HepG2 (cell line): Measurements from ENCODE around the gene MXRA7. TPM values are rescaled to one million over a fixed set of nuclear protein-coding genes. Genes with fewer than 3 reads are reported as not detected.
A peak's percentile ranks its signal among the peaks of the same experiment; 100 is the strongest.

ENCODE experiments used
- ARNT2 ChIP-seq: sonication (generic); formaldehyde crosslinking; IDR thresholded peaks from 2 replicates; pipeline ENCODE4 v1.8.0; 2022; ENCODE audit warnings: mild to moderate bottlenecking, low read depth, missing genetic modification reagents, moderate library complexity
- ATF6 ChIP-seq: sonication (generic); formaldehyde crosslinking; conservative IDR thresholded peaks from 2 replicates; pipeline ENCODE4 v1.4.0; 2020; ENCODE audit warnings: missing genetic modification reagents
- EED ChIP-seq: sonication (generic); formaldehyde crosslinking; IDR thresholded peaks from 2 replicates; pipeline ENCODE4 v1.5.0; 2020; ENCODE audit warnings: mild to moderate bottlenecking, missing genetic modification reagents
- GPBP1L1 ChIP-seq: sonication (generic); formaldehyde crosslinking; IDR thresholded peaks from 2 replicates; pipeline ENCODE4 v1.5.0; 2020; ENCODE audit warnings: mild to moderate bottlenecking, missing genetic modification reagents
- HNRNPLL ChIP-seq: fragments of 200-400 bp; formaldehyde crosslinking; IDR thresholded peaks from 2 replicates; pipeline ENCODE4 v1.6.1; 2017; ENCODE audit warnings: mild to moderate bottlenecking, low read depth, low read length; ENCODE audit not compliant: poor library complexity, severe bottlenecking
- MATR3 ChIP-seq: sonication (generic); formaldehyde crosslinking; IDR thresholded peaks from 2 replicates; pipeline ENCODE4 v1.4.0; 2020; ENCODE audit warnings: missing genetic modification reagents
- MLXIP ChIP-seq: sonication (generic); formaldehyde crosslinking; IDR thresholded peaks from 2 replicates; pipeline ENCODE4 v1.9.0; 2021; ENCODE audit warnings: missing genetic modification reagents, borderline replicate concordance
- NAIF1 ChIP-seq: sonication (generic); formaldehyde crosslinking; IDR thresholded peaks from 2 replicates; pipeline ENCODE4 v1.5.0; 2020; ENCODE audit warnings: mild to moderate bottlenecking, missing genetic modification reagents, borderline replicate concordance
- NCOA1 ChIP-seq: sonication (generic); formaldehyde crosslinking; IDR thresholded peaks from 2 replicates; pipeline ENCODE4 v1.9.0; 2021; ENCODE audit warnings: missing genetic modification reagents
- NCOR1 ChIP-seq: fragments of 200-600 bp; sonication (generic); IDR thresholded peaks from 2 replicates; pipeline ENCODE4 v1.7.0; 2017; ENCODE audit warnings: antibody characterized with exemption, low read length, borderline replicate concordance
- PRPF4 ChIP-seq: fragments of 200-400 bp; formaldehyde crosslinking; IDR thresholded peaks from 2 replicates; pipeline ENCODE4 v1.6.1; 2016; ENCODE audit warnings: low read length, low read depth; ENCODE audit not compliant: poor library complexity, severe bottlenecking
- PTBP1 ChIP-seq: fragments of 200-400 bp; formaldehyde crosslinking; IDR thresholded peaks from 2 replicates; pipeline ENCODE4 v1.6.1; 2018; ENCODE audit warnings: low read length, low read depth; ENCODE audit not compliant: poor library complexity, severe bottlenecking
- RBM22 ChIP-seq: fragments of 200-400 bp; formaldehyde crosslinking; optimal IDR thresholded peaks from 2 replicates; pipeline ENCODE3; 2017; ENCODE audit warnings: mild to moderate bottlenecking, low read length, moderate library complexity
- TEAD2 ChIP-seq: sonication (generic); formaldehyde crosslinking; IDR thresholded peaks from 2 replicates; pipeline ENCODE4 v1.9.0; 2021; ENCODE audit warnings: missing genetic modification reagents
- ZFX ChIP-seq: sonication (generic); formaldehyde crosslinking; IDR thresholded peaks from 2 replicates; pipeline ENCODE4 v1.4.0; 2020; ENCODE audit warnings: mild to moderate bottlenecking, low read depth, missing genetic modification reagents, moderate library complexity
- ZKSCAN1 ChIP-seq: fragments of 150-350 bp; IDR thresholded peaks from 2 replicates; pipeline ENCODE4 v1.6.1; 2014; ENCODE audit warnings: low read length
- ZMAT3 ChIP-seq: sonication (generic); formaldehyde crosslinking; conservative IDR thresholded peaks from 2 replicates; pipeline ENCODE4 v1.7.0; 2021; ENCODE audit warnings: missing genetic modification reagents
- ZNF143 ChIP-seq: sonication (generic); formaldehyde crosslinking; IDR thresholded peaks from 2 replicates; pipeline ENCODE4 v1.4.0; 2020; ENCODE audit warnings: missing genetic modification reagents
- ZNF260 ChIP-seq: sonication (generic); formaldehyde crosslinking; IDR thresholded peaks from 2 replicates; pipeline ENCODE4 v1.4.0; 2020; ENCODE audit warnings: missing genetic modification reagents, low read depth, mild to moderate bottlenecking, borderline replicate concordance
- ZNF280B ChIP-seq: sonication (generic); formaldehyde crosslinking; IDR thresholded peaks from 2 replicates; pipeline ENCODE4 v1.5.0; 2020; ENCODE audit warnings: missing genetic modification reagents, mild to moderate bottlenecking, borderline replicate concordance
- ZNF446 ChIP-seq: sonication (generic); formaldehyde crosslinking; IDR thresholded peaks from 2 replicates; pipeline ENCODE4 v1.5.0; 2020; ENCODE audit warnings: mild to moderate bottlenecking, missing genetic modification reagents
- ZNF496 ChIP-seq: sonication (generic); formaldehyde crosslinking; IDR thresholded peaks from 2 replicates; pipeline ENCODE4 v1.8.1; 2023; ENCODE audit warnings: mild to moderate bottlenecking, moderate library complexity, missing genetic modification reagents; ENCODE audit not compliant: insufficient replicate concordance
- polyA plus RNA-seq, 8 experiments: library from polyadenylated mRNA; depleted of rRNA in 3 of 8; stranded (reverse) in 7 of 8; unstranded in 1 of 8; fragments of >200 nt; fragmentation: Illumina TruSeq in 4 of 8; extraction: Trizol in 4 of 8; gene quantifications; 2 replicates each; pipeline versions ENCODE4 v1.2.1 to v1.2.3, GENCODE V29; 2011 to 2016; ENCODE audit warnings: low read depth in 4 of 8, missing spikeins in 1 of 8, mixed read lengths in 1 of 8; ENCODE audit not compliant: insufficient read depth in 1 of 8
- total RNA-seq, 5 experiments: library from RNA; depleted of rRNA; stranded (reverse); fragments of >200 nt; fragmentation: Illumina TruSeq; extraction: Trizol; gene quantifications; 2 replicates each; pipeline ENCODE4 v1.2.3, GENCODE V29; 2016; ENCODE audit warnings: low read depth in 1 of 5

The MXRA7 gene
- total and polyA plus RNA-seq, 2 of the 13 experiments (the other 11 are each of a cell fraction or from before 2014, with no cell fraction given): 44.8 to 112 TPM

GRCh38 chr17:76737082-76737675 is 26.4 kb upstream of the MXRA7 start, which contains the start of gene SRSF2 (continued):
- 0 out of 2 replicates have a peak, but pooled peaks have one; percentile 83 for TF ChIP-seq ATF6 (CRISPR knock-in tag)
- no peak for TF ChIP-seq GPBP1L1 (CRISPR knock-in tag)
- TF ChIP-seq TEAD2 (CRISPR knock-in tag): peak; percentile 59; the same call in 1 of the 2 replicates
- TF ChIP-seq NCOA1: peak; percentile 91; the same call in 1 of the 2 replicates
- TF ChIP-seq ZKSCAN1: peak; percentile 72
- TF ChIP-seq ARNT2 (CRISPR knock-in tag): peak; percentile 94
- TF ChIP-seq ZMAT3 (CRISPR knock-in tag): peak; percentile 89; the same call in 1 of the 2 replicates
- peak; percentile 99 for TF ChIP-seq HNRNPLL
- peak; percentile 79 for TF ChIP-seq ZNF280B (CRISPR knock-in tag)
- no peak for TF ChIP-seq MATR3 (CRISPR knock-in tag)
- TF ChIP-seq ZFX (CRISPR knock-in tag): peak; percentile 98
- peak; percentile 85; the same call in 1 of the 2 replicates for TF ChIP-seq MLXIP (CRISPR knock-in tag)
- no peak for TF ChIP-seq NCOR1
- TF ChIP-seq NAIF1 (CRISPR knock-in tag): peak; percentile 4; the same call in 1 of the 2 replicates
- TF ChIP-seq EED: peak; percentile 95; the same call in 1 of the 2 replicates
- no peak for TF ChIP-seq ZNF143 (CRISPR knock-in tag)
- no peak for TF ChIP-seq PTBP1
- TF ChIP-seq PRPF4: no peak
- TF ChIP-seq RBM22: peak; percentile 95
- TF ChIP-seq ZNF496 (CRISPR knock-in tag): no peak
- 0 out of 2 replicates have a peak, but pooled peaks have one; percentile 85 for TF ChIP-seq ZNF260 (CRISPR knock-in tag)
- TF ChIP-seq ZNF446 (CRISPR knock-in tag): no peak
